HCT116 (cell line): ENCODE results near the gene LHPP. TPM values are rescaled to one million over a fixed set of nuclear protein-coding genes. Genes with fewer than 3 reads are reported as not detected.

Experiments used
- ATAC-seq: fragments of 200-7000 bp; cut with Tn5 transposase; 2 replicates; pipeline ENCODE4 v1.9.1; 2020; ENCODE audit warnings: mild to moderate bottlenecking, moderate library complexity
- BruUV-seq: library from RNA; stranded (reverse); fragments of 400-500 nt; replicated peaks from 2 replicates; lab custom pipeline; 2021; lab: Mats Ljungman, UMichigan
- CTCF ChIA-PET: fragments of 300-600 bp; sonication (Branson Sonifier 250); formaldehyde crosslinking; loops from one replicate; lab custom pipeline; 2021; ENCODE audit warnings: antibody characterized with exemption; lab: Charles Lee
- POLR2A ChIA-PET: fragments of 300-600, 350-600 bp; sonication (Branson Sonifier 250); formaldehyde crosslinking; loops from one replicate; lab custom pipeline; 2021; ENCODE audit warnings: antibody characterized with exemption; lab: Charles Lee
- RAD21 ChIA-PET, 2 experiments: fragments of 300-600 bp; sonication (Branson Sonifier 250); formaldehyde crosslinking; loops; one replicate each; lab custom pipeline; 2023; ENCODE audit warnings: low total read pairs in 2 of 2; ENCODE audit not compliant: uncharacterized antibody in 2 of 2, unreplicated experiment in 2 of 2, low non-redundant PET in 1 of 2; lab: Charles Lee
- DNase-seq: peaks from one replicate; pipeline ENCODE4 v3.0.0-alpha.2; 2010; ENCODE audit warnings: low read depth, low spot score
- H2AFZ ChIP-seq: fragments of 200-600 bp; shearing (Covaris generic), sonication (generic); 2 replicates; pipeline ENCODE4 v1.6.1; 2017; ENCODE audit warnings: low read depth, mixed run types, mixed read lengths, antibody characterized with exemption, low read length; ENCODE audit not compliant: poor library complexity, severe bottlenecking
- H3K27ac ChIP-seq: 2 replicates; pipeline ENCODE4 v1.5.1; 2012; ENCODE audit warnings: low read depth, low read length
- H3K27me3 ChIP-seq: fragments of 200-600 bp; sonication (generic); 2 replicates; pipeline ENCODE4 v1.6.1; 2016; ENCODE audit warnings: mixed run types, low read length, mixed read lengths; ENCODE audit not compliant: insufficient read depth
- H3K36me3 ChIP-seq, 2 experiments: fragments of 200-500 bp in 1 of 2; fragments of 200-600 bp in 1 of 2; sonication (Bioruptor generic) in 1 of 2; sonication (generic) in 1 of 2; 2 replicates each; pipeline versions ENCODE4 v1.5.1 to v1.6.1; 2014 to 2016; ENCODE audit warnings: low read length in 2 of 2, inconsistent platforms in 1 of 2, mixed read lengths in 1 of 2, mixed run types in 1 of 2; ENCODE audit not compliant: insufficient read depth in 2 of 2, control insufficient read depth in 1 of 2
- H3K4me1 ChIP-seq, 2 experiments: fragments of 200-600 bp in 1 of 2; sonication (generic) in 1 of 2; 2 replicates each; pipeline versions ENCODE4 v1.5.1 to v1.6.1; 2012 to 2017; ENCODE audit warnings: low read length in 2 of 2, inconsistent platforms in 1 of 2, mild to moderate bottlenecking in 1 of 2, mixed read lengths in 1 of 2, mixed run types in 1 of 2, moderate library complexity in 1 of 2; ENCODE audit not compliant: insufficient read depth in 2 of 2, control insufficient read depth in 1 of 2
- H3K4me2 ChIP-seq: fragments of 200-600 bp; sonication (generic); 2 replicates; pipeline ENCODE4 v1.6.1; 2017; ENCODE audit warnings: mixed run types, low read length, mixed read lengths
- H3K4me3 ChIP-seq, 2 experiments: fragments of 200-600 bp in 1 of 2; sonication (generic) in 1 of 2; replicated peaks in 1 of 2; 2 replicates each; pipeline ENCODE4 v1.5.1; 2011 to 2016; ENCODE audit warnings: low read length in 2 of 2, control low read depth in 1 of 2, low read depth in 1 of 2, mild to moderate bottlenecking in 1 of 2, mixed read lengths in 1 of 2, mixed run types in 1 of 2
- H3K79me2 ChIP-seq: fragments of 200-600 bp; sonication (generic); 2 replicates; pipeline ENCODE4 v1.6.1; 2017; ENCODE audit warnings: mild to moderate bottlenecking, mixed run types, low read length, moderate library complexity, mixed read lengths; ENCODE audit not compliant: insufficient read depth
- H3K9ac ChIP-seq: fragments of 200-600 bp; sonication (generic); 2 replicates; pipeline ENCODE4 v1.6.1; 2016; ENCODE audit warnings: low read length, mixed read lengths
- H3K9me2 ChIP-seq: fragments of 200-600 bp; sonication (generic), shearing (Covaris generic); 2 replicates; pipeline ENCODE4 v1.6.1; 2017; ENCODE audit warnings: mixed run types, mild to moderate bottlenecking, moderate library complexity; ENCODE audit not compliant: insufficient read depth
- H3K9me3 ChIP-seq, 2 experiments: fragments of 200-500 bp in 1 of 2; fragments of 200-600 bp in 1 of 2; sonication (Bioruptor generic) in 1 of 2; sonication (generic) in 1 of 2; 2 replicates each; pipeline ENCODE4 v1.6.1; 2014 to 2017; ENCODE audit warnings: low read length in 2 of 2, mixed read lengths in 2 of 2, inconsistent platforms in 1 of 2, low read depth in 1 of 2, mild to moderate bottlenecking in 1 of 2, mixed run types in 1 of 2, moderate library complexity in 1 of 2; ENCODE audit not compliant: control insufficient read depth in 1 of 2, insufficient read depth in 1 of 2
- H4K20me1 ChIP-seq: fragments of 200-600 bp; sonication (generic), shearing (Covaris generic); 2 replicates; pipeline ENCODE4 v1.6.1; 2017; ENCODE audit warnings: mixed run types, mild to moderate bottlenecking, moderate library complexity; ENCODE audit not compliant: insufficient read depth
- CBX3 ChIP-seq: IDR thresholded peaks from 2 replicates; pipeline ENCODE4 v1.6.1; 2012; ENCODE audit warnings: low read depth
- CEBPB ChIP-seq: IDR thresholded peaks from 2 replicates; pipeline ENCODE4 v1.6.1; 2012; ENCODE audit warnings: low read depth
- EGR1 ChIP-seq: IDR thresholded peaks from 2 replicates; pipeline ENCODE4 v1.6.1; 2012; ENCODE audit warnings: low read depth
- ELF1 ChIP-seq: IDR thresholded peaks from 2 replicates; pipeline ENCODE4 v1.6.1; 2012; ENCODE audit warnings: low read depth, borderline replicate concordance
- EZH2phosphoT487 ChIP-seq: fragments of 200-600 bp; IDR thresholded peaks from 2 replicates; pipeline ENCODE4 v1.6.1; 2018; ENCODE audit warnings: antibody characterized with exemption, borderline replicate concordance
- FOSL1 ChIP-seq: IDR thresholded peaks from 2 replicates; pipeline ENCODE4 v1.6.1; 2012; ENCODE audit warnings: low read depth
- JUND ChIP-seq: IDR thresholded peaks from 2 replicates; pipeline ENCODE4 v1.6.1; 2012
- POLR2AphosphoS5 ChIP-seq: IDR thresholded peaks from 2 replicates; pipeline ENCODE4 v1.6.1; 2011; ENCODE audit warnings: mild to moderate bottlenecking, low read depth, low read length, moderate library complexity
- SP1 ChIP-seq: IDR thresholded peaks from 2 replicates; pipeline ENCODE4 v1.6.1; 2012; ENCODE audit warnings: low read depth
- SRF ChIP-seq: IDR thresholded peaks from 2 replicates; pipeline ENCODE4 v1.6.1; 2012; ENCODE audit warnings: low read depth
- TCF7L2 ChIP-seq: IDR thresholded peaks from 2 replicates; pipeline ENCODE4 v1.7.0; 2011; ENCODE audit warnings: borderline replicate concordance, inconsistent platforms; ENCODE audit not compliant: insufficient read depth, insufficient read length; ENCODE audit errors: extremely low read depth
- YY1 ChIP-seq: IDR thresholded peaks from 2 replicates; pipeline ENCODE4 v1.6.1; 2011; ENCODE audit warnings: low read length, low read depth, moderate library complexity, mild to moderate bottlenecking; ENCODE audit not compliant: insufficient replicate concordance; ENCODE audit errors: extremely low read depth
- ZNF274 ChIP-seq: fragments of 200-500 bp; sonication (Bioruptor generic); IDR thresholded peaks from 2 replicates; pipeline ENCODE4 v1.6.1; 2014; ENCODE audit warnings: mild to moderate bottlenecking, low read depth, low read length, inconsistent platforms
- intact Hi-C: fragments of 100-400 bp; cut with micrococcal nuclease; formaldehyde crosslinking; loops from 2 replicates; pipeline ENCODE4 v1.10.0; 2022
- total RNA-seq: library from RNA; stranded (reverse); gene quantifications from one replicate; pipeline ENCODE4 v1.2.1, GENCODE V29; 2021; ENCODE audit not compliant: unreplicated experiment
- TF ChIP-seq, protein P1 (sequence below): IDR thresholded peaks from 2 replicates; pipeline ENCODE4 v1.6.1; 2012
- TF ChIP-seq, protein P2 (sequence below): IDR thresholded peaks from 2 replicates; pipeline ENCODE4 v1.6.1; 2012
- TF ChIP-seq, protein P3 (sequence below): IDR thresholded peaks from 2 replicates; pipeline ENCODE4 v1.6.1; 2012; ENCODE audit warnings: low read depth
- TF ChIP-seq, protein P4 (sequence below): IDR thresholded peaks from 2 replicates; pipeline ENCODE4 v1.6.1; 2011; ENCODE audit warnings: mild to moderate bottlenecking, low read length, moderate library complexity; ENCODE audit not compliant: insufficient replicate concordance; ENCODE audit errors: extremely low read depth

The LHPP gene
- total RNA-seq, 1 experiment from 2014 or later: 45.8 TPM

DNA sequence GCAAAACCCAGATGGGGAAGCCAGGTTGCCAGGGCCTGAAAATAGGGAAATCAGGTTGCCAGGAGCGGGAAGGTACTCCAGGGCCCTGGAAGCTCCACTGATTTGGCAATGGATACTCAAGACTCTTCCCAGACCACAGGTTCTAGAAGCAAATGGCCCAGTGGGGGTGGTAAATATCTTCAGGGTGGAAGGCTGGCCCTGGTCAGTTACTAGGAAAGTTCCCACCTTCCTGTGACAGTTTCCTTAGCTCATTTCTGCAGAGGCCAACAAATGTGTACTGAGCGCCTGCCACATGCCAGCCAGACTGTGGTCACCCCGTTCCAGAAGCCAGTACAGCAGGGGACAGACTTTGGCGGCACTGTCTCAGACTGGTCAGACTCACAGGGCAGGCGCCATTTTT is 168.9 kb downstream of the LHPP start:
- Histone ChIP-seq H3K9me2 (no peaks in the 10 kb centered on the region), H3K9me3 (no peaks in the 10 kb centered on the region)
- no TSS peak for BruUV-seq

More for the DNA sequence above, 168.9 kb downstream of the LHPP start:
- Histone ChIP-seq H3K4me3 (no peak overlapping the region), H3K27me3 (no peaks in the 10 kb centered on the region), H3K27ac (no peak overlapping the region), H3K9ac (no peak overlapping the region), H2AFZ (no peak overlapping the region), H3K79me2 (no peaks in the 10 kb centered on the region), H3K36me3 (no peaks in the 10 kb centered on the region), H3K4me2 (no peak overlapping the region), H4K20me1 (no peaks in the 10 kb centered on the region), H3K4me1 (peaks cover 17 to 19% of the 10 kb centered on the region in 2 experiments)
- no peak for TF ChIP-seq YY1
- TF ChIP-seq, protein P1, sequence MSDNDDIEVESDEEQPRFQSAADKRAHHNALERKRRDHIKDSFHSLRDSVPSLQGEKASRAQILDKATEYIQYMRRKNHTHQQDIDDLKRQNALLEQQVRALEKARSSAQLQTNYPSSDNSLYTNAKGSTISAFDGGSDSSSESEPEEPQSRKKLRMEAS: no peak
- no peak for TF ChIP-seq POLR2AphosphoS5
- no peak for TF ChIP-seq SP1
- TF ChIP-seq ELF1: no peak
- no peak for TF ChIP-seq EGR1
- no peak for TF ChIP-seq CBX3
- TF ChIP-seq, protein P2, sequence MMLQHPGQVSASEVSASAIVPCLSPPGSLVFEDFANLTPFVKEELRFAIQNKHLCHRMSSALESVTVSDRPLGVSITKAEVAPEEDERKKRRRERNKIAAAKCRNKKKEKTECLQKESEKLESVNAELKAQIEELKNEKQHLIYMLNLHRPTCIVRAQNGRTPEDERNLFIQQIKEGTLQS: no peak
- TF ChIP-seq ZNF274: no peak
- TF ChIP-seq FOSL1: no peak
- no peak for TF ChIP-seq JUND
- no peak for TF ChIP-seq CEBPB
- no peak for TF ChIP-seq SRF
- no peak for TF ChIP-seq TCF7L2
- TF ChIP-seq, protein P3, sequence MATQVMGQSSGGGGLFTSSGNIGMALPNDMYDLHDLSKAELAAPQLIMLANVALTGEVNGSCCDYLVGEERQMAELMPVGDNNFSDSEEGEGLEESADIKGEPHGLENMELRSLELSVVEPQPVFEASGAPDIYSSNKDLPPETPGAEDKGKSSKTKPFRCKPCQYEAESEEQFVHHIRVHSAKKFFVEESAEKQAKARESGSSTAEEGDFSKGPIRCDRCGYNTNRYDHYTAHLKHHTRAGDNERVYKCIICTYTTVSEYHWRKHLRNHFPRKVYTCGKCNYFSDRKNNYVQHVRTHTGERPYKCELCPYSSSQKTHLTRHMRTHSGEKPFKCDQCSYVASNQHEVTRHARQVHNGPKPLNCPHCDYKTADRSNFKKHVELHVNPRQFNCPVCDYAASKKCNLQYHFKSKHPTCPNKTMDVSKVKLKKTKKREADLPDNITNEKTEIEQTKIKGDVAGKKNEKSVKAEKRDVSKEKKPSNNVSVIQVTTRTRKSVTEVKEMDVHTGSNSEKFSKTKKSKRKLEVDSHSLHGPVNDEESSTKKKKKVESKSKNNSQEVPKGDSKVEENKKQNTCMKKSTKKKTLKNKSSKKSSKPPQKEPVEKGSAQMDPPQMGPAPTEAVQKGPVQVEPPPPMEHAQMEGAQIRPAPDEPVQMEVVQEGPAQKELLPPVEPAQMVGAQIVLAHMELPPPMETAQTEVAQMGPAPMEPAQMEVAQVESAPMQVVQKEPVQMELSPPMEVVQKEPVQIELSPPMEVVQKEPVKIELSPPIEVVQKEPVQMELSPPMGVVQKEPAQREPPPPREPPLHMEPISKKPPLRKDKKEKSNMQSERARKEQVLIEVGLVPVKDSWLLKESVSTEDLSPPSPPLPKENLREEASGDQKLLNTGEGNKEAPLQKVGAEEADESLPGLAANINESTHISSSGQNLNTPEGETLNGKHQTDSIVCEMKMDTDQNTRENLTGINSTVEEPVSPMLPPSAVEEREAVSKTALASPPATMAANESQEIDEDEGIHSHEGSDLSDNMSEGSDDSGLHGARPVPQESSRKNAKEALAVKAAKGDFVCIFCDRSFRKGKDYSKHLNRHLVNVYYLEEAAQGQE: no peak
- no peak for TF ChIP-seq EZH2phosphoT487
- TF ChIP-seq, protein P4, sequence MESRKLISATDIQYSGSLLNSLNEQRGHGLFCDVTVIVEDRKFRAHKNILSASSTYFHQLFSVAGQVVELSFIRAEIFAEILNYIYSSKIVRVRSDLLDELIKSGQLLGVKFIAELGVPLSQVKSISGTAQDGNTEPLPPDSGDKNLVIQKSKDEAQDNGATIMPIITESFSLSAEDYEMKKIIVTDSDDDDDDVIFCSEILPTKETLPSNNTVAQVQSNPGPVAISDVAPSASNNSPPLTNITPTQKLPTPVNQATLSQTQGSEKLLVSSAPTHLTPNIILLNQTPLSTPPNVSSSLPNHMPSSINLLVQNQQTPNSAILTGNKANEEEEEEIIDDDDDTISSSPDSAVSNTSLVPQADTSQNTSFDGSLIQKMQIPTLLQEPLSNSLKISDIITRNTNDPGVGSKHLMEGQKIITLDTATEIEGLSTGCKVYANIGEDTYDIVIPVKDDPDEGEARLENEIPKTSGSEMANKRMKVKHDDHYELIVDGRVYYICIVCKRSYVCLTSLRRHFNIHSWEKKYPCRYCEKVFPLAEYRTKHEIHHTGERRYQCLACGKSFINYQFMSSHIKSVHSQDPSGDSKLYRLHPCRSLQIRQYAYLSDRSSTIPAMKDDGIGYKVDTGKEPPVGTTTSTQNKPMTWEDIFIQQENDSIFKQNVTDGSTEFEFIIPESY: no peak
- CTCF ChIA-PET: no interaction called here
- DNase-seq (no peak), ATAC-seq (no peak)
- RAD21 ChIA-PET: no interaction called here
- POLR2A ChIA-PET: no interaction called here
- intact Hi-C loops: loop anchor here (5.0 kb wide), 1 partner anchor 197 kb away; no protein-coding TSS in a partner anchor
